ENCODE results near the gene ETV6.

- TF ChIP-seq, protein P1, sequence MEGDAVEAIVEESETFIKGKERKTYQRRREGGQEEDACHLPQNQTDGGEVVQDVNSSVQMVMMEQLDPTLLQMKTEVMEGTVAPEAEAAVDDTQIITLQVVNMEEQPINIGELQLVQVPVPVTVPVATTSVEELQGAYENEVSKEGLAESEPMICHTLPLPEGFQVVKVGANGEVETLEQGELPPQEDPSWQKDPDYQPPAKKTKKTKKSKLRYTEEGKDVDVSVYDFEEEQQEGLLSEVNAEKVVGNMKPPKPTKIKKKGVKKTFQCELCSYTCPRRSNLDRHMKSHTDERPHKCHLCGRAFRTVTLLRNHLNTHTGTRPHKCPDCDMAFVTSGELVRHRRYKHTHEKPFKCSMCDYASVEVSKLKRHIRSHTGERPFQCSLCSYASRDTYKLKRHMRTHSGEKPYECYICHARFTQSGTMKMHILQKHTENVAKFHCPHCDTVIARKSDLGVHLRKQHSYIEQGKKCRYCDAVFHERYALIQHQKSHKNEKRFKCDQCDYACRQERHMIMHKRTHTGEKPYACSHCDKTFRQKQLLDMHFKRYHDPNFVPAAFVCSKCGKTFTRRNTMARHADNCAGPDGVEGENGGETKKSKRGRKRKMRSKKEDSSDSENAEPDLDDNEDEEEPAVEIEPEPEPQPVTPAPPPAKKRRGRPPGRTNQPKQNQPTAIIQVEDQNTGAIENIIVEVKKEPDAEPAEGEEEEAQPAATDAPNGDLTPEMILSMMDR (IDR thresholded peaks at IDR 0.05) = no peak
- no peak for TF ChIP-seq POLR2A (IDR thresholded peaks at IDR 0.05)
These were observed 190.9 kb downstream of the ETV6 start for GRCh38 chr12:11840366-11840765.

All from lower leg skin (tissue), 3 donors.